SK-N-MC (cell line): Measurements from ENCODE around the gene FAXC.

ENCODE experiments used
- EZH2 ChIP-seq: fragments of 200-600 bp; sonication (generic); IDR thresholded peaks from one replicate; pipeline ENCODE4 v1.6.1; 2017; ENCODE audit warnings: antibody characterized with exemption
- FOXP2 ChIP-seq: optimal IDR thresholded peaks from 2 replicates; pipeline ENCODE3; 2011; ENCODE audit warnings: mild to moderate bottlenecking, moderate library complexity; ENCODE audit not compliant: insufficient read depth; ENCODE audit errors: extremely low read length, control extremely low read depth
- POLR2AphosphoS5 ChIP-seq: IDR thresholded peaks from 2 replicates; pipeline ENCODE4 v1.6.1; 2012; ENCODE audit warnings: mild to moderate bottlenecking, low read depth, low read length, borderline replicate concordance

GRCh38 chr6:99344289-99344688 is 5.2 kb downstream of the FAXC start:
- TF ChIP-seq EZH2, result no peak
- no peak for TF ChIP-seq POLR2AphosphoS5
- no peak for TF ChIP-seq FOXP2
